GM21360 (cell line): ENCODE results near the gene PFN3.

Experiments used
- ATAC-seq: cut with Tn5 transposase; IDR thresholded peaks from one replicate; pipeline ENCODE4 v1.9.1; 2021; ENCODE audit warnings: mild to moderate bottlenecking, moderate library complexity; ENCODE audit not compliant: unreplicated experiment

Gene PFN3, protein sequence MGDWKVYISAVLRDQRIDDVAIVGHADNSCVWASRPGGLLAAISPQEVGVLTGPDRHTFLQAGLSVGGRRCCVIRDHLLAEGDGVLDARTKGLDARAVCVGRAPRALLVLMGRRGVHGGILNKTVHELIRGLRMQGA

DNA sequence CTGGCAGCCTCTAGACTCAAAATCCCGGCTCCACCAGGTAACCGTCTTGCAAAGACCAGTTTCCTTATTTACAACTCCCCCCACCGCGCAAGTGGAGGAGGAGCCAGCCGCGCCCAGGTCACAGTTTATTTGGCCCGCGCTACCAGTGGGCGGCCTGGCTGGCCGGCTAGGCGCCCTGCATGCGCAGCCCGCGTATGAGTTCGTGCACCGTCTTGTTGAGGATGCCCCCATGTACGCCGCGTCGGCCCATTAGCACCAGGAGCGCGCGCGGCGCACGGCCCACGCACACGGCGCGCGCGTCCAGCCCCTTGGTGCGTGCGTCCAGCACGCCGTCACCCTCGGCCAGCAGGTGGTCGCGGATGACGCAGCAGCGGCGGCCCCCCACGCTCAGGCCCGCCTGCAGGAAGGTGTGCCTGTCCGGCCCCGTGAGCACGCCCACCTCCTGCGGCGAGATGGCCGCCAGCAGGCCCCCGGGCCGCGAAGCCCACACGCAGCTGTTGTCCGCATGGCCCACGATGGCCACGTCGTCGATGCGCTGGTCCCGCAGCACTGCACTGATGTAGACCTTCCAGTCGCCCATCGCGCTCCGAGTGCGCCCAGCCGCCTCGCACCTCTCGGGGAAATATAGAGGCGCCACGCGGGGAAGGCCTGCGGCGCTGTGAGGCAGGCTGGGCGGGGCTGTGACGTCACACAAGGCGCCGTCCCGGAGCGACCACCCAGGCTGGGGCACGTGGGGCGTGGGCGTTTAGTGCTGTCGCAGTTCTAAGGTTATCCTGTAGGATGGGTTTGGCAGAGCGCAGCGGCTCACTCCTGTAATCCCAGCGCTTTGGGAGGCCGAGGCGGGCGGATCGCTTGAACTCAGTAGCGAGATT lies at the start of gene PFN3:
Gene PFN3 (minus strand): TSS at position 665 of the 872 bp plus-strand sequence. CDS start 85 bp downstream, at position 580.
- ATAC-seq: no peak

DNA sequence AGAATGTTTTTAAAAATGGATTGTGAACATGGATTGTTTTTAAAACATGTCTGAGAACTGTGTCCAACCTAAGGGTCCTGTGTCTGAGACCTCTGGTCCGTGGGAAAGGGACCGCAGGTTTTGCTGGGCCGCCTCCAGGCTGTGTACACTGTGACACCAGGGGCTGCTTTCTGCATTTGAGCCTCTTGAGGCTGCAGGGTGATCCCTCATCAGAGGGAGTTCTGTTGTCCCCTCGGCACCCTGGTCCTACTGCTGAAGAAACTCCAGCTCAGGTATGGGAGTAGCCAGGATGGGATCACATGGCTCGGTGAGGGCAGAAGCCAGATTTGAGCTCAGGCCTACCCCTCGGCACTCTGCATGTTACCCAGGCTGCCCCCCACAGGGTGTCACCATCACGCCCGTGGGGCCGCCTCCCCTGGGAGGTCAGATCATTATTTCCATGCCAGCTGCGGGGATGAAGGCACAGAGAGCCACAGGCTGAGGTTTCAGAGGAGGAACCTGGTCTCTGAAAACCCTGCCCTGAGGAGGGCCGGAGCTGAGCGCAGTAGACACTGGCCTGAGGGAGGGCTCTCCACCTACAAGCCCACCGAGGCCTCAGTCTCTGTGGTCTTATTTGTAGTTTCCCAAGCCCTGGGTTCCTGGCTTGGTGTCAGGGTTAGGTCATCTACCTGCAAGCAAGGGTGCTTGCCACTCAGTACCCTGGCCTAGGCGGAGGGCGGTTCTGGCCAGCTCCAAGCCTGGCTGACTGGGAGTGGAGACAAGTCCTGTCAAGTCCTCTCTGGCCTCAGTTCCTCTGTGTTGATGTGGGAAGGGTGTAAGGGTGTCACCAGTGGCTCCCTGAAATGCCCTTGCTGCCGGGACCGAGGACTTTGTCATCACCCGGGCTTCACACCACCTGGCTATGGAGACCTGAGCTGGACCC lies 48.9 kb upstream of the PFN3 start:
- no peak for ATAC-seq

DNA sequence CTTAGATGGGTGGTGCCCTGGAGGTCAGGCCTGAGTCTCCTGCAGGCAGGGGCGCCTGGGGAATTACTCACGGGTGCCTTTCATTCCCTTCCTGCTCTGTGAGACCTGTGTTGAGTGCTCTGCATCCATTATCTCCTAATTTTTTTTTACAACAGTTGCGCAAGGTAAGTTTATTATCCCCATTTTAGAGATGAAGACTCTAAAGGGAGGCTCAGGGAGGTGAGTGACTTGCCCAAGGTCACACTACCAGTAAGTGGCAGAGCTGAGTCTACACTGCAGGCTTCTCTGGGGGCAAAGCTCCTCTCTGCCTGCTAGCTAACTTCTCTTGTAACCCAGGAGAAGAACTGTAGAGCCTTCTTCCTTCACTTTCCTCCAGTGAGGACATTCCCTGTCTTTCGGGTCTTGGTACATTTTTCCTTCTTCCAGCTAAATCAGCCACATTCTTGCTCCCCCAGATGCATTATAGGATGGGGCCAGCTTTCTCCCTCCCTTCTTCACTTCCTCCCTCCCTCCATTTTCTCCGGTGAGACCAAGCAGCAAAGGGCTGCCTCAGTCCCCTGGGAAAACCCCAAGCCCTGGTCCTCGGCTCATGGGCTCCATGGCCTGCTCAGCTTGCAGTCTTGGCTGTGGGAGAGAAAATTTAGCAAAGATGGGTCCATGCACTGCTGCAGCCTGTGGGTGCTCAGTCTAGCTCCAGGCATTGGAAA lies 47.9 kb upstream of the PFN3 start:
- ATAC-seq: no peak

DNA sequence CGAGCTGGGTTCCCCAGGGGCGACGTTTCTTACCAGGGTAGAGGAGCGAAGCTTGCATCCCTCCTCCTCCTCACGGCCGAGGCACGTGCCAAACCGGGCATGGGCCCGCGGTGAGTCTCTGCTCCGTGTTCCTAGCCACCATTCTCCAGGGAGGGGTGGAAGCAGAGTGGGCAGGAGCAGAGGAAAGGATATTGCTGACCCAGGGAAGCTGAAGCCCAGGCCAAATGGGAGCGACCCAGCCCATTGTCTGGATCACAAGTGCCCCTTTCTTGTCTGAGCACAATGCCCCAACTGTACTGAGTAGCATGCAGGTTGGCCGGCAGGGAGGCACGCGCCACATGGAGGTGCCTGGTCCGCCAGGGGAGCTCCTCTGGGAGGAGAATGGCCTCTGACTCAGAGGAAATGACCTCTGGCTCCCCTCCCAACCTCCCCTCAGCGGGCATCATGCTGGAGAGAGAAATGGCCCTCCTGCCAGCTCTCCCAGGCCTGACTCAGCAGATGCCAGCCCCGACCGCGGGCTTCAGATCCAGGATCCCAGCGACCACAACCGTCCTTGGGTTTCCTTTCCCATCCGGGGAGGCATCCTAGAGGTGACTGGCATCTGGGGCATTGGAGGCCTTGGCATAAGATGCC lies 47.3 kb upstream of the PFN3 start:
- ATAC-seq: no peak

DNA sequence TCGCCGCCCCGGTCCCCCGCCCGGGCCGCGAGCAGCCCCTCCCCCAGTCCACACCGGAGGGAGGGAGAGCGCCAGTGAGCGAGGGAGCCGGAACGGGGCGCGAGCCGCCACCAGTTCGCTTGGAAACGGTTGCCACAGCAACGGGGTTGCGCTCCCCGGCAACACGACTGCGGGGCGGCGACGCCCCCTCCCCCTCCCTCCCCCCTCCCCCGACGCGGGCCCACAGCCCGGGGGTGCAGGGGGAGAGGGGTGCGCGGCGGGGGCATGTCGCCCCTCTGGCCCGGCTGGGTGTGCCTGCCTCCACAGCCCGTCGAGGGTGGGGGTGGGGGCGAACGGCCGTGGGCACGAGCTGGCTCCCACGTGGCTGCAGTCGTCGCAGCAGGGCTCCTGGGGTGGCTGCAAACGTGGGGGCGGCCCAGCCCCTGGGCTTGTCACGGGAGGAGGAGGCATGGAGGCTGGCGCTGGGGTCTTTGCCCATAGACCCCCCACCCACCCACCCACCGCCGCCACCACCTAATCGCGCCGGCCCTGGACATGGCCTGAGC lies 46.7 kb upstream of the PFN3 start:
- ATAC-seq: peak; percentile 24

DNA sequence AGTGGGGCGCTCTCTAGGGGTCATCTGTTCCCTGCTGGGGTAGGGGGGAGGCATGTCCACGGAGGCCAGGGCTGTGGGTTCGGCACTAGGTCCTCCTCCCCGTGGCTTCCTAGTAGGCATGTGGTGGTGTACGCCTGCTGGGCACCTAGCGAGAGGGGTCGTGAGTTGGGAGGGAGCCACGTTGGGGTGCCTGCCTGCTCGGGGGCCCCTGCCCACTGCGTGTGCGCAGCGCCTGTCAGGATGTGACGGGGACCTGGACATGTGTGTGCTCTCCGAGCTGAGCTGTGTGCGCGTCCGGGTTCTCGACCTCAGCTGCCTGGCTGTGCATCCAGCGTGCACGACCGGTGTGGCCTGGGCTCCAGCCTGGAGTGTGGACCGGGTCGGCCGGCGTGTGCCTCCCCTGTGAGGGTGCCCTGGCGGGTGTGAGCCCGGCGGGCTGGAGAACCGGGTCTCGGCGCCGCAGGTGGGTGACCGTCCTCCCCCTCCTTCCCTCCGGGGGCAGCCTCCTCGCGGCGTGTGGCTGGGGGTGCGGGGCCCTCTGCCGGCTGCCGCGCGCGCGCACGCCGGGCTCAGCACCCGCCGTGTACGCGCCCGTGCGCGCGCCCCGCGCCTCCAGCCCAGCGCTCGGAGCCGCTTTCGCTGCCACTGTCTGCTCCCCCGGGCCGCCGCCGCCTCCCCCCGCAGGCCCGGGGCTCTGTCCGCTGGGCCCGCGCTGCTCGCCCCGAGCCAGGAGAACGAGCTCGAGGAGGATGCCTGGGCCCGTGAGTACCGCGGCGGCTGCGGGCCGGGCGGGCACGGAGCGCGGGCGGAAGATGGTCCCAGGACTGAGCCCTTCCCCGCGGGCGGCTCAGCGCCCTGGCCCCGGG lies 46.0 kb upstream of the PFN3 start, which contains the start of gene PRR7:
Gene PRR7 (plus strand): TSS at position 615 of the 866 bp plus-strand sequence. CDS start 8,254 bp downstream, outside the sequence.
- peak; percentile 45 for ATAC-seq

DNA sequence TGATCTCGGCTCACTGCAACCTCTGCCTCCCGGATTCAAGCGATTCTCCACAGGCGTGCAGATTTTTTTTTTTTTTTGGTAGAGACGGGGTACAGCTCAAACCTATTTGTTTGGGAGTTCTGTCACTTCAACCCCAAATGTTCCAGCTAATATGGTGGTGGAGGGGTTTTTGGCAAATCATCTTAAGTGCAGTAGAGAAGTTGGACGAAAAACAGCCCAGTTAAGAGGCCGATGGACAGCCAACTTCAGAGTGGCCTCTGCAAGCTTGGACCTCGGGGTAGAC lies 45.4 kb upstream of the PFN3 start:
- no peak for ATAC-seq

DNA sequence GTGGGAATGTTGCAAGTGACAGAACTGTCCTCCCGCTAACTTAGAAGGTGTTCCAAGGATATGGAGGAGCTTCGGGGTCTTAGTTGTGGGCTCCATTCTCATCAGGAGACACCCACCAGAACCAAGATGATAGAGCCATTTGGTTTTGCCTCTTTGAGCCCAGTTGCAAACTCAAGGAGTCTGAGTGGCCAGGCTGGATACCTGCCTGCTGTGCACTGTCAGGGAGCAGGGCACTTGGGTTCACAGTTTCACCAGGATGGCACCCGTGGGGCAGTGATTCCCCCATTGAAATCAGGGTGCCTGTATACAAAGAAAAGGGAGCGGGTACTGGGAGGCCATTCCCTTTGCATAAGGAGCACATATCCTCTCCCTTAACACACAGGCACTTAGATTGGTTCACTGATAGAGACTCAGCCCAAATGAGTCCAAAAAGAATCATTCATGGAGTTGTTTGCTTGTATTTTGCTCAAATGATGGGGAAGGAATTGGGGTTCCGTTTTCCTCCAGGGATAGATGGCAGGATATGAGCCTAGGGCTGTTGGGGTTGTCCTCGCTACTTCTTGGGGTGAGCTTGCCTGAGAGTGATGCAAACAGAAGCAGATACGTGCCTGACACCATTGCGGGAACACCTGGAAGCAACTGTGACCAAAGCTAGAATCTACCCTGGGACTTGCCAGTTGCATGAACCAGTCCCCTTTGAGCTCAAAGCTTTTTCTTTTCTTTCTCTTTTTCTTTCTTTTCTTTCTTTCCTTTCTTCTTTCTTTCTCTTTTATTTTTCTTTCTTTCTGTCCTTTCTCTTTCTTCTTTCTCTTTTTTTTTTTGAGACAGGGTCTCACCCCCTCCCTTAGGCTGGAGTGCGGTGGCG lies 44.8 kb upstream of the PFN3 start:
- ATAC-seq: no peak

DNA sequence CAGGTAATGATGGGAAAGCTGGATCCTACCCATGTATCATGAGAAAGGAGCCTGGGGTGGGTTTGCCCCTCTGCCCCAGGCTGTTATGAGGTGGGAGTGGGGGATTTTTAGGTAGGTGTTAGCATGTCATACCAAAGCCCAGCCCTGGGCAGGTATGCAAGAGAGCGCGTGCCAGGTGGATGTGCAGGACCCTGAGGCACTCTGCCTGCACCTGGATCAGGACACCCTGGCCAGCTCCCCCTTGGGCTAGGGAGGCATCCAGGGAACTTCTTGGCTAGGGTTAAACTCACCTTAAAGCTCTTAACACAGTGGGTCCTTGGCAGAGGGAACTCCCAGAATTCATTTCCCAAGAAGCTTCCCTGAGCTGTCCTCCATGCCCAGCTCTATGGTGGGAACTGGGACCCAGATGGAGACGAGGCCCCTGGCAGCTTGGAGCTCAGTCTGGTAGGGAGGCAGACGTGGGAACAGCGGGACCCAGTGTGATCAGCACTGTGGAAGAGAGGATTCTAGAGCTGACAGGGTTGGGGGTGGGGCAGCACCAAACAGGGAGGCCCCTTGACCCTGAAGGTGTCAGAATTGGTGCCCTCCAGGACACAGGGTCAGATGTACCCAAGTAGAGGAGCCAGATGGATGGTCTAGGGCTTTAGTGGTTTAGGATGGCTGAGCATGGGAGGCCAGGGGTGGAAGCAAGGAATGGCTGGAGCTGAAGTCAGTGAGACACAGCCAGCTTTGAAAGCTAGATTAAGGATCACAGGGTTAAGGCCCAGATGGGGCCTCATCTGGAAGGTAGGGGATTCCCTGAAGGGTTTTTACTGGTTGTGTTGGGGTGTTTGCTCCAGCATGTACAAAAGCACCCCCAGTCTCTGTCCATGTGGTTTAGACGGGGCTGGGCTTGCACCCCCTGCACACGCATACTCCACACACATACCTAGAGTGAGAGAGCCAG lies 43.9 kb upstream of the PFN3 start:
- no peak for ATAC-seq

DNA sequence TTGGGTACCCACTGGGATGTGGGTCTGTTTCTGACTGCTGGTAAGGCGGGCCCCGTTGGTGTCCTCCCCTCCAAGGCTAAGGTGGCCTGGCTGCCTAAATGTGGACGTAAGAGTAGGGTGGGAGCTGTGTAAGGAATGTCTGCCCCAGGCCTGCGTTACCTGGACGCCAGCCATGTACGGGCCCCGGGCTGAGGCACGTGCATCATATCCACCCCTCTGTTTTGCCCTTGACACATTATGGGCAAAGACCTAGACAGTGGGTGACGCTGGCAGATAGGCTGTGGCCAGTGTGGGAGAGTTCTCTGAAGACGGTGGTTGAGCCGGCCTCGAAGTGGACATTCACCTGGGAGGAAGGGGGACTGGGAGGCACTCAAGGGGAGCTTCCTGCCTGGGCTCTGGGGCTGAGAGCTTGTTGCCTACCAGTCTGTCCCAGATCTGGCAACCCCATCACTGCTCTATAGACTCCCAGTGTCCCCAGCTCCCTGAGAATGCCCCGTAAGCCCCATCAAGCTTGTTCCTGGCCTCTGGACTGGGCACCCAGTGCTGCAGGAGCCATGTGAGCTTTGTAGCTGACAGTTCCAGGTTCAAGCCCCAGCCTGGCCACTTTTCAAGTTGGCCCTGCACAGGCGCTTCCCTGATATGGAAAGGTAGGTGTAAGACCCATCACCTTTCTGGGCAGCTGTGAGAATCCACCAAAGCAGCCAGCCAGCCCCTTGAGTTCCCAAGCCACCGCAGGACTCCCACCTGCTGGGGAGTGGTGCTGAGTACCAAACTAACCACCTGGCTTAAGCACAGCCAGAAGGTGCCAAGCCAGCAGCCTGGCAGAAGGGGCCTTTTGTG lies 42.9 kb upstream of the PFN3 start:
- no peak for ATAC-seq

DNA sequence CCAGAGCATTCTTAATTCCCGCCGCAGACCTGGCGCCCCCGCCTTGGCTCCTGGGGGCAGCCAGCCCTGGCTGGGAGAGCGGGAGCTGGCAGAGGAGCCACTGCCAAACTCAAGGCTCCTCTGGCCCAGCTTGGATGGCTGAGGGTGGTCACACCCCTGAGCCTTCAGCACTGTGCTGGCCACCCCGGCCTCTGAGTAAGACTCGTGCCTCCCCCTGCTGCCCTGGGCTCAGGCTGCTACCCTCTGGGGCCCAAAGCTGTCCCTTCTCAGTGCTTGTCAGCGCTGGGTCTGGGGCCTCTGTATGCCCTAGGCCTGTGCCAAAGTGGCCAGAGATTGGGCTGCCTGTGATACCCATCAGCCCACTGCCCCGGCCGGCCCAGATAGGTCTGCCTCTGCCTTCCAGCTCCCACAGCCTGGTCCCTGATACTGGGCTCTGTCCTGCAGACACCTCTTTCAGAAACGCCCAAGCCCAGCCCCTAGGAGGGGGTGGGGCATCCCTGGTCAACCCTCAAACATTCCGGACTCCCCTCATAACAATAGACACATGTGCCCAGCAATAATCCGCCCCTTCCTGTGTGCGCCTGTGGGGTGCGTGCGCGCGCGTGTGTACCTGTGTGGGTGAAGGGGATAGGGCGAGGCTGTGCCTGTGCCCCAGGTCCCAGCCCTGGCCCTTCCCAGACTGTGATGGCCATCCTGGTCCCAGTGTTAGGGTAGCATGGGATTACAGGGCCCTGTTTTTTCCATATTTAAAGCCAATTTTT lies 41.8 kb upstream of the PFN3 start:
- no peak for ATAC-seq

DNA sequence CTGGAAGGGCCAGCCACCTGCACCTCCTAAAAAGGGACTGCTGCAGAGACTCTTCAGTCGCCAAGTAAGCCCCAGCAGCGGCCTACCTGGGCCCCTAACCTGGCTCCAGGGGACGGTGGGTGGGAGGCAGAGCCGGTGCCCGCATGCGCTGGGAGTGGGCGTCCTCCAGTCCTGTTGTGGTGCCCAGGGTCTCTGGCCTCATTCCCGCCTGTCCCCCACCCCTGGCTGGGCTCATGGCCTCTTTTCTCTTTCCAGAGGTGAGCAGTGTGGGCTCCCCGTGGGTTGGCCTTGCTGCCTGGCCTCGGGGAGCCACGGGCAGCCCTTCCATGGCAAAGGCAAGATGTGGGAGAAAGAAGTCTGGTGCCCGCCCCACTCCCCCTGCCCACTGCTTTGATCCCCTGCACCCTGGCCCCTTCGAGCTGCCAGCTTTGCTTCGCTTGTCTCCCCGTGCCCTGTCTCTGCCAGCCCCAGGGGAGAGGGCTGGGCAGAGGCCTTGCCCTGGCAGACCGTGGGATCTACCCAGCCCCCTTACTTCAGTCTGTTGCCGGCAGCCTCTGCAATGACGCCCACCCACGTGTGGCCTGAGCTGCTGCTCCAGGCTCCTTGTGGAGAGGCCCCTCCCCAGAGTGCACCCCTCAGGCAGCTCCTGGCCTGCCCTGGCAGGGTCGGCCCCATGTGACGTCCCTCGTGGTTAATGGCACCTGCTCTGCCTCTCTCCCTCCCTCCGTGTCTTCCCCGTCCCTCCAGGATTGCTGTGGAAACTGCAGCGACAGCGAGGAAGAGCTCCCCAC lies 40.7 kb upstream of the PFN3 start:
- no peak for ATAC-seq

DNA sequence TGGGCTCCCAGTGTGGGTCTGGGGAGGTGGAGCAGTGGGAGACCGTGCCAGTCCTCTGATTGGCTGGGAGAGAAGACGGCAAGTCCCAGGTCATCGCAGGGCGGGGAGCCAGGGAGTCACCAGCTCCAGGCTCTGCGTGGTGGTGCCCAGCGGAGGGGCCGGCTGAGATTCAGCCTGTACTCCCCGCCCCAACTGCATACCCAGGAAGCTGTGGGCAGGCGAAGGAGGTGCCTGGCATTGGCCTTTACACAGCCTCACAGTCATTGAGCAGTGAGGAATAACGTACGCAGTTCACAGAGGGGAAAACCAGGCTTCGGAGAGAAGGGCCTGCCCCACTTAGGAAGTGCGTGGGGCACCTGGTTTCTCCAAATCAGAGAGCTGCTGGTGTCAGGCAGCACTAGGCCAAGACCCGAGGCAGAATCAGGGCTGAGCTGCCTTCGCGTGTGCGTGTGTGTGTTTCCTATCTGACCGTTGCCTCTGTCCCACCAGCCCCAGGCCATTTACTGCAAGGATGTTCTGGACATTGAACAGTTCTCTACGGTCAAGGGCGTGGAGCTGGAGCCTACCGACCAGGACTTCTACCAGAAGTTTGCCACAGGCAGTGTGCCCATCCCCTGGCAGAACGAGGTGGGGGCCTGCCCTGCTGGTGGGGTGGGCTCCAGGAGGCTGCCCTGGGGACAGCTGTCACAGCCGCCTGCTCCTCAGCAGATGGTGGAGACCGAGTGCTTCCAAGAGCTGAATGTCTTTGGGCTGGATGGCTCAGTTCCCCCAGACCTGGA lies 39.9 kb upstream of the PFN3 start:
- no peak for ATAC-seq

DNA sequence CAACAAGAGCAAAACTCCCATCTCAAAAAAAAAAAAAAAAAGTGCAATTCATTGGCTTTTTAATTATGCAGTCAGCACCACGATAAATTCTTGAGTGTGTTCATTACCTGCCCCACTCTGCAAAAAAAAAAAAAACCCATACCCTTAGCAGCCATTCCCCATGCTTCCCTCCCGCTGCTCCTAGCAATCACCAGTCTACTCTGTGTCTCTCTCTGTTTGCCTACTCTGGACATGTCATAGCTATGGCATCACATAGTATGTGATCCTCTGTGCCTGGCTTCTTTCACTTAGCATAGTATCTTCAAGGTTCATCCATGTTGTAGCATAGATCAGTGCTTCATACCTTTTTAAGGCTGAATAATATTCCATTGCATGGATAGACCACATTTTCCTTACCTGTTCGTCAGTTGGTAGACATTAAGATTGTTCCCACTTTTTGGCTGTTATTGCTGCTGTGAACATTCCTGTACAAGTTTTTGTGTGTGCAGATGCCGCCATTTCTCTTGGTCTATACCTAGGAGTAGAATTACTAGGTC lies 39.1 kb upstream of the PFN3 start:
- ATAC-seq: no peak
